ENCODE results near the gene ARPC5L.

GRCh38 chr9:124853605-124854143, 8.3 kb upstream of the ARPC5L start:
- no peak for TF ChIP-seq EZH2phosphoT487 (conservative IDR thresholded peaks at IDR 0.05; ENCODE audit: low read length)
- TF ChIP-seq CTCF (IDR thresholded peaks at IDR 0.05; ENCODE audit: insufficient read depth, low read length, poor library complexity, severe bottlenecking), result no peak

Data from SU-DHL-6 (cell line).